K562 (cell line): ENCODE results near the gene MCCC2. TPM values are rescaled to one million over a fixed set of nuclear protein-coding genes. Genes with fewer than 3 reads are reported as not detected.

ENCODE experiments used
- ATAC-seq: fragments of 200-7000 bp; cut with Tn5 transposase; 3 replicates; pipeline ENCODE4 v1.9.1; 2020; ENCODE audit warnings: moderate library complexity
- BruUV-seq: library from RNA; stranded (reverse); fragments of 400-500 nt; replicated peaks from 2 replicates; lab custom pipeline; 2021; lab: Mats Ljungman, UMichigan
- CTCF ChIA-PET: fragments of 300-600 bp; formaldehyde crosslinking; extraction: SDS; loops from one replicate; lab custom pipeline; 2021; ENCODE audit warnings: low intra/inter-chr PET ratio; lab: Yijun Ruan, JAX
- POLR2A ChIA-PET: fragments of 300-600, 350-650 bp; sonication (Branson Sonifier 250); formaldehyde crosslinking; extraction: SDS; loops from one replicate; lab custom pipeline; 2021; ENCODE audit warnings: antibody characterized with exemption, inconsistent platforms; lab: Yijun Ruan, JAX
- DNase-seq, 4 experiments: peaks; one replicate each; pipeline versions ENCODE4 v3.0.0 to v3.0.0-alpha.2; 2011 to 2018; ENCODE audit warnings: low spot score in 3 of 4, mixed read lengths in 3 of 4; ENCODE audit errors: extremely low read depth in 1 of 4
- FAIRE-seq: peaks from 2 replicates; lab custom pipeline; 2011; peaks lifted over from hg19 to GRCh38; lab: Jason Lieb, UNC
- H2AFZ ChIP-seq: 2 replicates; pipeline ENCODE4 v1.6.0; 2011; ENCODE audit warnings: low read depth, low read length, control low read depth, inconsistent platforms
- H3K27ac ChIP-seq: fragments of 200-600 bp; 3 replicates; pipeline ENCODE4 v1.8.0; 2011; ENCODE audit warnings: low read depth, mild to moderate bottlenecking, control low read depth, inconsistent platforms, low read length, moderate library complexity, mixed read lengths; ENCODE audit errors: extremely low read depth
- H3K27me3 ChIP-seq, 2 experiments: fragments of 300-600 bp in 1 of 2; 2 replicates in 1 of 2; 3 replicates in 1 of 2; pipeline versions ENCODE4 v1.6.0 to v1.8.0; 2011; ENCODE audit warnings: inconsistent platforms in 2 of 2, low read length in 2 of 2, mild to moderate bottlenecking in 1 of 2, mixed read lengths in 1 of 2, moderate library complexity in 1 of 2; ENCODE audit not compliant: control insufficient read depth in 2 of 2, insufficient read depth in 2 of 2
- H3K36me3 ChIP-seq: fragments of 300-600 bp; 3 replicates; pipeline ENCODE4 v1.8.0; 2011; ENCODE audit warnings: mild to moderate bottlenecking, low read length, inconsistent platforms; ENCODE audit not compliant: control insufficient read depth, insufficient read depth
- H3K4me1 ChIP-seq, 2 experiments: fragments of 200-600 bp in 1 of 2; replicated peaks in 1 of 2; 2 replicates in 1 of 2; 3 replicates in 1 of 2; pipeline versions ENCODE4 v1.5.1 to v1.8.0; 2011; ENCODE audit warnings: inconsistent platforms in 2 of 2, low read length in 2 of 2, mild to moderate bottlenecking in 1 of 2, mixed read lengths in 1 of 2, moderate library complexity in 1 of 2; ENCODE audit not compliant: control insufficient read depth in 2 of 2, insufficient read depth in 2 of 2
- H3K4me2 ChIP-seq: 2 replicates; pipeline ENCODE4 v1.6.1; 2011; ENCODE audit warnings: low read length, control low read depth, inconsistent platforms, mixed read lengths; ENCODE audit not compliant: insufficient read depth
- H3K4me3 ChIP-seq: fragments of 200-600 bp; sonication (generic), shearing (Covaris generic); 2 replicates; pipeline ENCODE4 v1.5.1; 2016; ENCODE audit warnings: control low read depth, inconsistent platforms
- H3K79me2 ChIP-seq: fragments of 200-600 bp; 3 replicates; pipeline ENCODE4 v1.8.0; 2011; ENCODE audit warnings: low read length, inconsistent platforms; ENCODE audit not compliant: control insufficient read depth, insufficient read depth
- H3K9ac ChIP-seq, 2 experiments: 2 replicates each; pipeline versions ENCODE4 v1.6.0 to v1.6.1; 2011; ENCODE audit warnings: low read depth in 2 of 2, low read length in 2 of 2, control low read depth in 1 of 2, inconsistent platforms in 1 of 2, mild to moderate bottlenecking in 1 of 2, mixed read lengths in 1 of 2; ENCODE audit not compliant: insufficient read depth in 1 of 2
- H3K9me1 ChIP-seq: one replicate; pipeline ENCODE4 v1.6.0; 2011; ENCODE audit warnings: inconsistent platforms, mild to moderate bottlenecking, low read length, moderate library complexity; ENCODE audit not compliant: control insufficient read depth, insufficient read depth
- H3K9me3 ChIP-seq: replicated peaks from 2 replicates; pipeline ENCODE4 v1.5.1; 2011; ENCODE audit warnings: low read depth, low read length, inconsistent platforms; ENCODE audit not compliant: control insufficient read depth, insufficient read depth
- H4K20me1 ChIP-seq: replicated peaks from 2 replicates; pipeline ENCODE4 v1.6.1; 2011; ENCODE audit warnings: low read length, inconsistent platforms, mixed read lengths; ENCODE audit not compliant: control insufficient read depth, insufficient read depth
- JUND ChIP-seq, 2 experiments: IDR thresholded peaks; 2 replicates in 1 of 2; 3 replicates in 1 of 2; pipeline ENCODE4 v1.6.1; 2011; ENCODE audit warnings: borderline replicate concordance in 2 of 2, low read depth in 2 of 2, low read length in 2 of 2, improper control_type of control experiment in 1 of 2, missing biosample characterization in 1 of 2, missing genetic modification characterization in 1 of 2, missing genetic modification reagents in 1 of 2
- MAZ ChIP-seq, 2 experiments: fragments of 450-650 bp in 1 of 2; sonication (generic) in 1 of 2; formaldehyde crosslinking; IDR thresholded peaks in 1 of 2; conservative IDR thresholded peaks in 1 of 2; 2 replicates each; pipeline versions ENCODE4 v1.4.0 to v1.5.0; 2020; ENCODE audit warnings: mild to moderate bottlenecking in 1 of 2, missing genetic modification reagents in 1 of 2
- WGBS: fragments of 100-300 bp; shearing (Covaris generic); methylation state at CpG from one replicate; pipeline ENCODE4 v1.1.6; 2016; ENCODE audit warnings: low coverage, mixed read lengths; ENCODE audit not compliant: insufficient coverage; ENCODE audit errors: missing lambda C conversion rate; 5-methylcytosine and 5-hydroxymethylcytosine counted together
- in situ Hi-C: fragments of 300-500 bp; cut with MboI; formaldehyde crosslinking; loops from 4 replicates; pipeline ENCODE4 v1.15.0; 2018; ENCODE audit warnings: inconsistent platforms, mixed read lengths
- intact Hi-C: fragments of 100-400 bp; cut with micrococcal nuclease; formaldehyde crosslinking; loops from 2 replicates; pipeline ENCODE4 v1.14.2; 2022
- polyA plus RNA-seq, 8 experiments: library from polyadenylated mRNA; depleted of rRNA in 4 of 8; stranded (reverse) in 5 of 8; unstranded in 3 of 8; fragments of >200 nt; fragmentation: Nextera tagmentation in 2 of 8; fragmentation: Illumina TruSeq in 1 of 8; extraction: Ambion mirVana in 2 of 8; extraction: Trizol in 1 of 8; gene quantifications; 2 replicates each; pipeline versions ENCODE4 v1.2.1 to v1.2.3, GENCODE V29; 2011 to 2014; ENCODE audit warnings: inconsistent platforms in 1 of 8, missing spikeins in 1 of 8
- total RNA-seq, 7 experiments: library from RNA; depleted of rRNA in 6 of 7; stranded (reverse); fragments of >200 nt in 6 of 7; fragmentation: Illumina TruSeq in 2 of 7; extraction: Trizol in 2 of 7; gene quantifications; 2 replicates each; pipeline versions ENCODE4 v1.2.1 to v1.2.3, GENCODE V29; 2011 to 2021; ENCODE audit warnings: low replicate concordance in 1 of 7
- TF ChIP-seq, protein P1 (sequence below), 3 experiments: fragments of 200-800 bp in 1 of 3; fragments of 250-450 bp in 1 of 3; fragments of 450-650 bp in 1 of 3; sonication (Bioruptor Pico) in 1 of 3; sonication (Bioruptor generic) in 1 of 3; formaldehyde crosslinking in 1 of 3; IDR thresholded peaks; 2 replicates each; pipeline versions ENCODE4 v1.6.1 to v1.8.0; 2016 to 2022; ENCODE audit warnings: mild to moderate bottlenecking in 2 of 3, missing genetic modification characterization in 2 of 3, missing compliant biosample characterization in 1 of 3, moderate library complexity in 1 of 3

Gene MCCC2
- total and polyA plus RNA-seq, 9 of the 15 experiments (the other 6 are each of a cell fraction or from before 2014, with no cell fraction given), result 17.1 to 77.9 (median 52.5) TPM

DNA sequence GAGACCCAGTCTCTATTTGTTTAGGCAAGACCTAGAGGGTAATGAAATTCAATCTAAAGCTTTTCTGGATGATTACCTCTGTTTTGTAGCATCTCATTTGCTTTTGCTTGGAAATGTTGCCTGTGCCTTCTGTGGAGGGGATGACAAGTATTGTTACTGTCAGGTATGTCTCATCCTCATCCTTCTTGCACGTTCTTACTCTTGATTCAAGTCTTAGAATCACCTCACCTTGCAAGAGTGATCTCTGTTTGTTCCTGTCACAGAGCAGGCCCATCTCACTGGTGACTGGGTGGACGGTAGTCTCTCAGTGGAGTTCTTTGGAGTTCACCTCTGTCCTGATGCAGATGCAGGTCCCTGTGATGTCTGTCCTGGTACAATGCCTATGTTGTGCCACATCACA lies 33.5 kb downstream of the MCCC2 start (continued):
- TF ChIP-seq, protein P1, sequence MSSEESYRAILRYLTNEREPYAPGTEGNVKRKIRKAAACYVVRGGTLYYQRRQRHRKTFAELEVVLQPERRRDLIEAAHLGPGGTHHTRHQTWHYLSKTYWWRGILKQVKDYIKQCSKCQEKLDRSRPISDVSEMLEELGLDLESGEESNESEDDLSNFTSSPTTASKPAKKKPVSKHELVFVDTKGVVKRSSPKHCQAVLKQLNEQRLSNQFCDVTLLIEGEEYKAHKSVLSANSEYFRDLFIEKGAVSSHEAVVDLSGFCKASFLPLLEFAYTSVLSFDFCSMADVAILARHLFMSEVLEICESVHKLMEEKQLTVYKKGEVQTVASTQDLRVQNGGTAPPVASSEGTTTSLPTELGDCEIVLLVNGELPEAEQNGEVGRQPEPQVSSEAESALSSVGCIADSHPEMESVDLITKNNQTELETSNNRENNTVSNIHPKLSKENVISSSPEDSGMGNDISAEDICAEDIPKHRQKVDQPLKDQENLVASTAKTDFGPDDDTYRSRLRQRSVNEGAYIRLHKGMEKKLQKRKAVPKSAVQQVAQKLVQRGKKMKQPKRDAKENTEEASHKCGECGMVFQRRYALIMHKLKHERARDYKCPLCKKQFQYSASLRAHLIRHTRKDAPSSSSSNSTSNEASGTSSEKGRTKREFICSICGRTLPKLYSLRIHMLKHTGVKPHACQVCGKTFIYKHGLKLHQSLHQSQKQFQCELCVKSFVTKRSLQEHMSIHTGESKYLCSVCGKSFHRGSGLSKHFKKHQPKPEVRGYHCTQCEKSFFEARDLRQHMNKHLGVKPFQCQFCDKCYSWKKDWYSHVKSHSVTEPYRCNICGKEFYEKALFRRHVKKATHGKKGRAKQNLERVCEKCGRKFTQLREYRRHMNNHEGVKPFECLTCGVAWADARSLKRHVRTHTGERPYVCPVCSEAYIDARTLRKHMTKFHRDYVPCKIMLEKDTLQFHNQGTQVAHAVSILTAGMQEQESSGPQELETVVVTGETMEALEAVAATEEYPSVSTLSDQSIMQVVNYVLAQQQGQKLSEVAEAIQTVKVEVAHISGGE (CRISPR knock-in tag; IDR thresholded peaks at IDR 0.05), result no peak

DNA sequence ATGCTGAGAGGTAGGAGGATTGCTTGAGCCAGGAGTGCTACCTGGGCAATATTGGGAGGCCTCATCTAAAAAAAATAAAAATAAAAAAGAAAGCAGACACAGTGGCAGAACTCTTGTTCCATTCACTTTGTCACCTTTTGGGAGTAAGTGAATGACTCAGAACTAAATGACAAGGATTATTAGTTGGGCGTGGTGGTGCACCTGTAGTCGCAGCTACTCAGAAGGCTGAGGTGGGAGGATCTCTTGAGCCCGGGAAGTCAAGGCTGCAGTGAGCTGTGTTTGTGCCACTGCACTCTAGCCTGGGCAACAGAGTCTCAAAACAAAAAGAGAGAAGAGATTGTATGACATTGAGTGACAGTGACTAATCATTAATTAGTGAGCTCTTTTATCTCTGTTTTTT lies 34.1 kb downstream of the MCCC2 start:
- TF ChIP-seq JUND (IDR thresholded peaks at IDR 0.05; ENCODE audit: borderline replicate concordance, low read depth, low read length) (no peak), JUND (tag; IDR thresholded peaks at IDR 0.05; ENCODE audit: borderline replicate concordance, low read depth, low read length) (no peak), MAZ (CRISPR knock-in tag; conservative IDR thresholded peaks at IDR 0.05 in 1 of 2, IDR thresholded peaks at IDR 0.05 in 1 of 2) (no peak)
- H3K27me3 ChIP-seq, result no peaks in the 10 kb centered on the region
- H3K9ac ChIP-seq, result no peak overlapping the region
- no peak overlapping the region for H3K4me3 ChIP-seq
- FAIRE-seq, result no peak
- ATAC-seq, result no peak
- no peaks in the 10 kb centered on the region for H3K79me2 ChIP-seq
- BruUV-seq, result no TSS peak
- intact Hi-C loops (no loop called here), in situ Hi-C loops (no loop called here)
- 85% methylated on average over 3 of the region's 3 CpGs for WGBS
- DNase-seq, result no peak
- H3K9me1 ChIP-seq, result no peaks in the 10 kb centered on the region
- peaks cover 26% of the 10 kb centered on the region; the same call in 2 of the 3 replicates for H3K36me3 ChIP-seq
- no peak overlapping the region for H2AFZ ChIP-seq
- ChIA-PET CTCF (no interaction called here), POLR2A (no interaction called here)
- no peak overlapping the region for H3K4me2 ChIP-seq
- H3K27ac ChIP-seq, result no peak overlapping the region
- H3K9me3 ChIP-seq, result no peaks in the 10 kb centered on the region
- peaks cover 0 to 3% of the 10 kb centered on the region in 2 experiments; a peak in 2 of 5 replicates for H3K4me1 ChIP-seq
- H4K20me1 ChIP-seq, result no peaks in the 10 kb centered on the region
